Thoracic aorta (tissue), 2 donors: Measurements from ENCODE around the gene GNA12. TPM values are rescaled to one million over a fixed set of nuclear protein-coding genes. Genes with fewer than 3 reads are reported as not detected.
A peak's percentile ranks its signal among the peaks of the same experiment; 100 is the strongest.

ENCODE experiments used
- ATAC-seq: fragments of 150-250 bp; one replicate; pipeline ENCODE4 v1.8.0; 2017; ENCODE audit warnings: low read depth; ENCODE audit not compliant: insufficient number of reproducible peaks, low FRiP score
- DNase-seq: peaks from one replicate; pipeline ENCODE4 v3.0.0-alpha.2; 2020; ENCODE audit warnings: low spot score
- H3K27ac ChIP-seq, 2 donors: fragments of 200-600 bp; sonication (generic); 1 replicate in 1 of 2; 2 replicates in 1 of 2; pipeline ENCODE4 v1.5.1; 2016; ENCODE audit warnings: mild to moderate bottlenecking in 2 of 2, moderate library complexity in 2 of 2
- H3K27me3 ChIP-seq: fragments of 200-600 bp; sonication (generic); replicated peaks from 2 replicates; pipeline ENCODE4 v1.6.0; 2016; ENCODE audit warnings: mild to moderate bottlenecking; ENCODE audit not compliant: insufficient read depth
- H3K36me3 ChIP-seq: fragments of 200-600 bp; sonication (generic); one replicate; pipeline ENCODE4 v1.5.1; 2016
- H3K4me1 ChIP-seq, 2 donors: fragments of 200-600 bp; sonication (generic); 1 replicate in 1 of 2; 2 replicates in 1 of 2; pipeline versions ENCODE4 v1.5.1 to v1.6.0; 2016; ENCODE audit warnings: low read depth in 2 of 2, mild to moderate bottlenecking in 1 of 2; ENCODE audit not compliant: control insufficient read depth in 1 of 2
- H3K4me3 ChIP-seq: fragments of 200-600 bp; sonication (generic); 2 replicates; pipeline ENCODE4 v1.5.1; 2016; ENCODE audit warnings: mild to moderate bottlenecking
- H3K9me3 ChIP-seq: fragments of 200-600 bp; sonication (generic); 2 replicates; pipeline ENCODE4 v1.5.1; 2016
- CTCF ChIP-seq: fragments of 200-600 bp; sonication (generic); IDR thresholded peaks from one replicate; pipeline ENCODE4 v1.5.1; 2019; ENCODE audit warnings: antibody characterized with exemption
- total RNA-seq, 2 donors: library from RNA; depleted of rRNA; stranded (reverse); fragments of >200 nt; gene quantifications; one replicate each; pipeline versions ENCODE4 v1.1.0 to v1.2.3, GENCODE V29; 2016

GNA12 gene
- total RNA-seq, 2 donors from 2014 or later, result 27.6 to 48.8 TPM

- Histone ChIP-seq H3K9me3 (no peaks in the 10 kb centered on the region), H3K27ac (peak overlapping the region; percentile 47 to 79), H3K36me3 (no peaks in the 10 kb centered on the region), H3K27me3 (no peaks in the 10 kb centered on the region), H3K4me3 (peak overlapping the region; percentile 51), H3K4me1 (peaks cover 29 to 52% of the 10 kb centered on the region in 2 donors)
- no peak for TF ChIP-seq CTCF
- ATAC-seq (peak; percentile 72), DNase-seq (no peak)
Observed at GRCh38 chr7:2757904-2758672, 86.0 kb downstream of the GNA12 start.

GRCh38 chr7:2757361-2757903 lies 86.7 kb downstream of the GNA12 start:
- TF ChIP-seq CTCF, result no peak
- H3K4me1 ChIP-seq, result peaks cover 29 to 51% of the 10 kb centered on the region in 2 donors
- H3K4me3 ChIP-seq, result peak overlapping the region; percentile 51
- DNase-seq (peak; percentile 46), ATAC-seq (peak; percentile 26)
- H3K27ac ChIP-seq, result peak overlapping the region; percentile 47 to 79
- H3K9me3 ChIP-seq, result no peaks in the 10 kb centered on the region
- H3K27me3 ChIP-seq, result no peaks in the 10 kb centered on the region
- no peaks in the 10 kb centered on the region for H3K36me3 ChIP-seq

- TF ChIP-seq CTCF, result no peak
- Histone ChIP-seq H3K27me3 (no peaks in the 10 kb centered on the region), H3K27ac (no peak overlapping the region), H3K4me1 (peaks cover 23 to 41% of the 10 kb centered on the region in 2 donors), H3K9me3 (no peaks in the 10 kb centered on the region), H3K36me3 (no peaks in the 10 kb centered on the region), H3K4me3 (no peak overlapping the region)
- ATAC-seq (no peak), DNase-seq (no peak)
Observed at GRCh38 chr7:2755531-2755930, 88.6 kb downstream of the GNA12 start.

- peaks cover 18 to 35% of the 10 kb centered on the region in 2 donors for H3K4me1 ChIP-seq
- no peak for ATAC-seq
- TF ChIP-seq CTCF, result no peak
Observed at GRCh38 chr7:2754912-2755311, 89.2 kb downstream of the GNA12 start.

GRCh38 chr7:2754086-2754485 lies 90.0 kb downstream of the GNA12 start:
- Histone ChIP-seq H3K4me1 (peaks cover 11 to 26% of the 10 kb centered on the region in 2 donors), H3K27me3 (no peaks in the 10 kb centered on the region), H3K9me3 (no peaks in the 10 kb centered on the region), H3K36me3 (no peaks in the 10 kb centered on the region), H3K4me3 (no peak overlapping the region), H3K27ac (no peak overlapping the region)
- ATAC-seq, result no peak
- no peak for TF ChIP-seq CTCF
- DNase-seq, result no peak

More at GRCh38 chr7:2754912-2755311, 89.2 kb downstream of the GNA12 start:
- no peaks in the 10 kb centered on the region for H3K27me3 ChIP-seq
- no peaks in the 10 kb centered on the region for H3K9me3 ChIP-seq
- DNase-seq, result no peak
- no peaks in the 10 kb centered on the region for H3K36me3 ChIP-seq
- H3K4me3 ChIP-seq, result no peak overlapping the region
- no peak overlapping the region for H3K27ac ChIP-seq
